GM19328 (cell line): ENCODE measurements around the gene CCDC102B.
"Not testable (repeated sequence)": the region's sequence is repeated elsewhere in the genome, so short reads cannot be mapped to it uniquely, and the experiment has no call there.

Experiments
- ATAC-seq: cut with Tn5 transposase; IDR thresholded peaks from one replicate; pipeline ENCODE4 v1.9.1; 2021; ENCODE audit warnings: mild to moderate bottlenecking, moderate library complexity; ENCODE audit not compliant: unreplicated experiment

The CCDC102B gene

GRCh38 chr18:68797871-68798270 lies at the start of gene CCDC102B:
Gene CCDC102B (plus strand): TSS chr18:68798080. CDS start chr18:68836764, 38,684 bp downstream.
- ATAC-seq: no peak

GRCh38 chr18:68757126-68757525 lies 40.8 kb upstream of the CCDC102B start:
- ATAC-seq: no peak

- ATAC-seq: no peak
Observed at GRCh38 chr18:68759308-68759707, 38.6 kb upstream of the CCDC102B start.

GRCh38 chr18:68763083-68763482 lies 34.8 kb upstream of the CCDC102B start:
- ATAC-seq: no peak

- ATAC-seq: no peak
Observed at GRCh38 chr18:68764016-68764415, 33.9 kb upstream of the CCDC102B start.

GRCh38 chr18:68766433-68766832 lies 31.4 kb upstream of the CCDC102B start:
- no peak for ATAC-seq

- ATAC-seq: no peak
Observed at GRCh38 chr18:68769461-68769860, 28.4 kb upstream of the CCDC102B start.

DNA sequence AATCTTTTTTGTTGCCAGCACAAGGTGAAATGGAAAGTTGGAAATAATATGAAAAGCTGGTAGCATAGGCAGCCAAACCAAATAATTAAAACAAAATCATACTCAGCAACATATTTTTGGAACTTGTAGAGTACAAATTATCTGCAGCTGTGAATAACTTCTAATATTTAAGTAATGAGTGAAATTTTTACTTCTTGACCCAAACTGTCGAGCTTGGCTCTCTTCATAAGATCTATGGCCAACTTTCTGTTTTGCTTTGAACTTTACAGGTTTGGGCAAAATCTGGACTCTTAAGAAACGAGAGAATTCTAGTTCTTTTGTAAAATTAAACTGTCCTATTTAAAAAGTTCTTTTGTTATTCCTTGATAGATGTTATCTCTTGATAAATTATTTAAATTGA lies 25.6 kb upstream of the CCDC102B start:
- ATAC-seq: no peak

DNA sequence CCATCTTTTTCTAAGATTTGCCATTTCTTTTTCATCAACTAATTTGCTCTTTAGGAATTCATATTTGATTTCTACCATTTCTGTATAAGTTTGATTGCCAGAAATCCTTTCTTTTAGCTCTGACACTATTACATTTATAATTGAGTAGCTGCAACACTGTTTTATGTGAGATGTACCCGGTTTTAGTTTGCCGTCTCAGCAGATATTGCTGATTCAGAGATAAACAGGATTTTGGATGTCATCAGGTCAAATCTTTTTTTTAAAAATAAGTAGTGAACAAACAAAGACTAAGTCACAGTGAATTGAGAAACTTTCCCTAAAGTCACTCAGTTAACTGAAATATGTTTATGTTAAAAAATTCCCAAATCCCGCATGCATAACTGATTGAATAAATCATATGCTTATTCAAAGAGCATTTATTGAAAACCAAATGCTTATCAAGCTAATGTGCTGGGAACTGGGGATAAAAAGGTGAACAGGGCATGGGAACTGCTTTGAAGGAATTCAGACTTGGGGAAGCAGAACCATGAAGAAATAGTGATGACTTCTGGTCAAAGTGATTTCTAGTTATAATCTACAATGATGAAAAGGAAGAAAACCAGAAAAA lies 19.5 kb upstream of the CCDC102B start:
- ATAC-seq: no peak

GRCh38 chr18:68779169-68779568 lies 18.7 kb upstream of the CCDC102B start:
- ATAC-seq: no peak

DNA sequence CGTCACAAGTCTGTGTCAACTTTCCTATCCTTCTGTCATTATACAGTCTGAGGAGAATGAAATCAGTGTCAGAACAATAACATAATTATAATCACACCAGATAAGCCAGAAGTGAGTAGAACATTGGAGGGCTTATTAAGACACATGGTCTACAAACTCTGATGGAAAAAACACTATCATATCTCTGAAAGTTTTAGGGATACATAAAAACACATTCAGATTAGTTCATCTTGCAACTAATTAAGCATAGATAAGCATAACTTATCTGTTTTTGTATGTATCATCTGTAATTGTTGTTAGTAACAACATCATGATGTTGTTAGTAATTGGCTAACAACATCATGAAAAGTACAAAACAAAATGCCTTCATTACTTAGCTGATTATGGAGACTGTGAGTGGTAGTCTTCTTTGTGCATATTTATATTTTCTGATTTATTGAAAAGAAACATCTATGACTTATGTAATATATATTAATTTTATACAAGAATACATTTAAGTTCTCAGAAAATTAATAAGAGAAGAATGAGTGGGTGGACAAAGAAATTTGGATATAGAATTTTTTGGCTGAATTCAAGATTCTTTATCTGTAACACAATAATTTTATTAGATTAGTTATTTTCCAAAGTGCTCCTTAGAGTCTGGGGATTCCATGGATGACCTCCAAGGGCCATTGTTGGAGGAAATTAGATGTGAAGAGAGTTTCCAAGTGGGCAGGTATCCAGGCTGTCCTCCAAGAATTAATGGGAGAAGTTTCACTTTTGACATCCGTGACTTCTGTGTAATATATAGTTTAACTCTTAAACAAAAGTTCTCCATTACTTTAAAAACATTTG lies 16.9 kb upstream of the CCDC102B start:
- ATAC-seq: no peak

DNA sequence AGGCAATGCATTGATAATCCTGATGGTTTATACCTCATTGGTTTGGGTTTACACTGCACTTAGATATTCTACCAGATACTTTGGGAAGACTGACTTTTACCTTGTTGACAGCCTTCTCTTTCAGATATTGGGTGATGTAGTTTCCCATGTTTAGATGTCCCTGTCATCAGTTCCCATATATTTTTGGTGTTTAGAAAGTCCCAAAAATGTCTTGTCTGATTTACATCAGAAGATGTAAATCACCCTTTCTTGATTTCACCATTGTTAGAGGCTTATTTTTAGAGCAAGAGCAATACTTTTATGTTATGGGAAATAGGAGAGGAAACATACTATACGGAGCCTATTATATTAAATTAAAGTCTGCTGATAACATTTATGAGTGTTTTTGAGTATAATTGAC lies 14.4 kb upstream of the CCDC102B start:
- ATAC-seq: no peak

- ATAC-seq: no peak
Observed at GRCh38 chr18:68784071-68784470, 13.8 kb upstream of the CCDC102B start.

DNA sequence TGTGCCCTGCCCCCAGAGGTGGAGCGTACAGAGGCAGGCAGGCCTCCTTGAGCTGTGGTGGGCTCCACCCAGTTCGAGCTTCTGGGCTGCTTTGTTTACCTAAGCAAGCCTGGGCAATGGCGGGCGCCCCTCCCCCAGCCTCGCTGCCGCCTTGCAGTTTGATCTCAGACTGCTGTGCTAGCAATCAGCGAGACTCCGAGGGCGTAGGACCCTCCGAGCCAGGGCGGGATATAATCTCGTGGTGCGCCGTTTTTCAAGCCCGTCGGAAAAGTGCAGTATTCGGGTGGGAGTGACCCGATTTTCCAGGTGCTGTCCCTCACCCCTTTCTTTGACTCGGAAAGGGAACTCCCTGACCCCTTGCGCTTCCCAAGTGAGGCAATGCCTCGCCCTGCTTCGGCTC lies 7.6 kb upstream of the CCDC102B start:
- not testable (repeated sequence) for ATAC-seq

DNA sequence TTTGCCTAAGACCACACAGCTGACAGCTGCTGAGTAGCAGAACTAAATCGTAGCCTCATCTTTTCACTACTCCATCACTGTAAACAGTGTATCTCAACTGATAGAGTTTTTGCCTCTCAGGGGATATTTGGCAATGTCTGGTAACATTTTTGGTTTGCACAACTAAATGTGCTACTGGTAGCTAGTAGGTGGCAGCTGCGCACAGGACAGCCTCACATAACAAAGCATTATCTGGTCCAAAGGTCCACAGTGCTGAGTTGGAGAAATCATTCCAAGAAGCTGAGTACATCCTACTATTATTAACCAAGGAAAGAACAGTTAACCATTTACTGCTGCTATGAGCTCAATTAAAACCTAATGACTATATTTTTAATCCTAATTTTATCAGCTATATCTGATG lies 6.1 kb upstream of the CCDC102B start:
- no peak for ATAC-seq

- ATAC-seq: no peak
Observed at GRCh38 chr18:68793951-68794350, 3.9 kb upstream of the CCDC102B start.

DNA sequence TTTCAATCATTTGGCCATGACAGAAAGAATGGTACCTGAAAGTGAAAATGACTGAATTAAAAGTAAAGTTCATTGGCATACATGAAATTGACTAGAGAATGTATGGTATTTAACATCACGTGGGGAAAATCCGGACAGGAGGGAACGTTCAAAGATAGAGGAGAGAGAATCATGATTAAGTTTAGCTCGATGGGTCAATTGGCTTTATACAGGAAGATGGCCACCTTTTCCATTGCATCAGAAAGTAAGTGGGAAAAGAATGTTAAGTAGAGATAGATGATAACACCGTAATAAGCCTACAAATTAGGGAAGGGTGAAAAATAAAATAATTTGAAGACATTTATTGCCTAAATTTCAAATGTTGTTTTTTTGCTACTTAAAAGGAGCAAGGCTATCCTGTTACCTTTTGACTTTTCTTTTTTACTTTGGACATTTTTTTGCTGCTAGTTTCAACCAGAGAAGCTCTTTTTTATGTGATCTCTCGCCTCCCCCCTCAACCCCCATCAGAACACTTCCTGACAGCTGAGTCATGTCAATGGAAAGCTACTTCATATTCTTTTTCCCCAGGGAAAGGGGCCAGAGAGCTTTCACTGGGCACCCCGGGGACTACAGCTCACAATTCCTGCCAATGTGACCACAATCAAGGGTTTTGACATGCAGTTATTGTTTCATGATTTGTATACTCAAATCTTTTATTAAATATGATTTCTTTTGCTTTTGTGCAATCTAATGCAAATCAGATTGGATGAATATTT lies 767 bp upstream of the CCDC102B start:
- ATAC-seq: no peak

DNA sequence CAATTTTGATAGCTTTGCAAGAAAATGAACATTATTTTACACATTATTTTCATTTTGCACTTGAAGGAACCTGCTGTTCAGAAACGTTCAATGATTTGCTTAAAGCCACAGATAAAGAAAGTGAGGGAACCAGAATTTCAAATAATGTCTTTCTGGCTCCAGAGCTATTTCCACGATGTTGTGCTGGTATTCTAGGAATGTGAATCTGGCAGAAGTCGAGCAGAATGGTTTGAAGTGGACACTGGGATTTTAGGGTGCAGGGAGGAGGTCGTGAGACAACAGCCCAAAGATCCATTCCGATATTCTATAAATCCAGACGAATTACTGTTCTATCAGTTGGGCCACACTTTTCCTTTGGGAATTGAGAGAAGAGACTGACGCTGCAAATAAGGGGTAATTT lies 2.2 kb downstream of the CCDC102B start:
- no peak for ATAC-seq

- no peak for ATAC-seq
Observed at GRCh38 chr18:68803356-68803755, 5.5 kb downstream of the CCDC102B start.

DNA sequence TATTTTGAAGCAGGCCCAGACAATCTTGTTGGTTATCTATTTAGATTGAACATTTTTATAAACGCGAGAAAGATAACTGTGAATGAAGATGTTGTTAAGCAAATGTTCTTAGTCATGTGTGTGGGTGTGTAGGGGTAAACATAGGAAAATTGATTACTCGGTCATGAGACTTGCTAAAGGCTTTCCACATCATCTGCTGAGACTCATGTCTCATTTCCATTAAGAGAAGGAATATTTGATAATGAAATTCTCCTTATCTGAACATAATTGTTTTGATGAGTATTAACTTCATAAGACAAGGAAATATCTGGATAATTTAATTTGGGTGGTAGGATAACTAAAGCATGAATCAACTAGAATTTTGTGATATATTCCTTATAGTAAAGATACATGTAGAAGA lies 19.7 kb downstream of the CCDC102B start:
- ATAC-seq: no peak

DNA sequence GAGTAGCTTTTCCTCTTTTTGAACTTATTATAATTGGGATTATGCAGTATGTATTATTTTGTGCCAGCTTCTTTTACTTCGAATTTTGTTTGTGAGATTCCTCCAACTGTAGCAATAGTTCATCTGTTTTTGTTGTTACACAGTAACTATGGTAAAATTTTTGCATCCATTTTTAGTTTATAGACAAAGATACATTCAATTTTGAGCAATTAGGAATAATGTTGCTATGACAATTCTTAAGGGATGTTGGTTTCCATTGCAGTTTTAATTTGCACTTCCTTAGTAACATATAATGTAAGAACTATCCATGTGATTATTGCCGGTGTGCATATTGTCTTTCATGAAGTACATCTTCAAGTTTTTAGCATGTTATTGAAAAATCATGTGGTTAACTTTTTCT lies 20.7 kb downstream of the CCDC102B start:
- ATAC-seq: no peak

- no peak for ATAC-seq
Observed at GRCh38 chr18:68822926-68823325, 25.0 kb downstream of the CCDC102B start.
